GM06990 (cell line): Measurements from ENCODE around the gene ME1.

Source experiments
- DNase-seq: peaks from one replicate; pipeline ENCODE4 v3.0.0-alpha.2; 2011; ENCODE audit not compliant: insufficient read length; ENCODE audit errors: extremely low read depth
- H3K27me3 ChIP-seq: replicated peaks from 2 replicates; pipeline ENCODE4 v1.6.0; 2011; ENCODE audit warnings: low read length; ENCODE audit not compliant: control insufficient read depth, insufficient read depth
- H3K36me3 ChIP-seq: 2 replicates; pipeline ENCODE4 v1.5.1; 2011; ENCODE audit warnings: low read length; ENCODE audit not compliant: control insufficient read depth, insufficient read depth
- H3K4me3 ChIP-seq: replicated peaks from 2 replicates; pipeline ENCODE4 v1.5.1; 2011; ENCODE audit warnings: low read depth, mild to moderate bottlenecking, control low read depth, low read length
- CTCF ChIP-seq: IDR thresholded peaks from 2 replicates; pipeline ENCODE4 v1.5.1; 2011; ENCODE audit warnings: low read length, control low read depth, mild to moderate bottlenecking, inconsistent platforms; ENCODE audit not compliant: insufficient read depth, poor library complexity, severe bottlenecking

Gene ME1

GRCh38 chr6:83190626-83191025, 240.2 kb downstream of the ME1 start:
- H3K36me3 ChIP-seq: peaks cover 8% of the 10 kb centered on the region
- H3K27me3 ChIP-seq: no peaks in the 10 kb centered on the region
- DNase-seq: no peak

GRCh38 chr6:83188501-83188900, 242.3 kb downstream of the ME1 start:
- Histone ChIP-seq H3K27me3 (no peaks in the 10 kb centered on the region), H3K4me3 (no peak overlapping the region), H3K36me3 (peaks cover 8% of the 10 kb centered on the region)
- no peak for DNase-seq
- TF ChIP-seq CTCF: no peak

More at GRCh38 chr6:83190626-83191025, 240.2 kb downstream of the ME1 start:
- TF ChIP-seq CTCF: no peak
- no peak overlapping the region for H3K4me3 ChIP-seq

GRCh38 chr6:83185096-83185495, 245.8 kb downstream of the ME1 start:
- no peak for TF ChIP-seq CTCF
- Histone ChIP-seq H3K4me3 (no peak overlapping the region), H3K36me3 (peaks cover 16% of the 10 kb centered on the region), H3K27me3 (no peaks in the 10 kb centered on the region)
- no peak for DNase-seq

- no peak for TF ChIP-seq CTCF
- H3K4me3 ChIP-seq: no peak overlapping the region
- DNase-seq: no peak
- no peaks in the 10 kb centered on the region for H3K27me3 ChIP-seq
- H3K36me3 ChIP-seq: peaks cover 11% of the 10 kb centered on the region
Observed at GRCh38 chr6:83183082-83183828, 247.6 kb downstream of the ME1 start.

- no peak for DNase-seq
- H3K4me3 ChIP-seq: no peak overlapping the region
- no peak for TF ChIP-seq CTCF
- peaks cover 11% of the 10 kb centered on the region for H3K36me3 ChIP-seq
- no peaks in the 10 kb centered on the region for H3K27me3 ChIP-seq
Observed at GRCh38 chr6:83182114-83182513, 248.7 kb downstream of the ME1 start.

GRCh38 chr6:83180426-83180950, 250.4 kb downstream of the ME1 start:
- Histone ChIP-seq H3K27me3 (no peaks in the 10 kb centered on the region), H3K36me3 (peaks cover 13% of the 10 kb centered on the region), H3K4me3 (no peak overlapping the region)
- no peak for TF ChIP-seq CTCF
- DNase-seq: no peak
